ENCODE data around the gene ABCD3. TPM values are rescaled to one million over a fixed set of nuclear protein-coding genes. Genes with fewer than 3 reads are reported as not detected.
A peak's percentile ranks its signal among the peaks of the same experiment; 100 is the strongest.

Gene ABCD3
- total RNA-seq, 1 donor from 2014 or later: 38.4 TPM

- peak overlapping the region; percentile 81 for H3K27ac ChIP-seq (ENCODE audit: low read depth, low read length)
- no peak overlapping the region for H2AFZ ChIP-seq (ENCODE audit: low read depth, low read length)
- Mint-ChIP-seq H3K36me3 (ENCODE audit: low read depth, unreplicated experiment) (peaks cover 7% of the 10 kb centered on the region), H3K27ac (ENCODE audit: unreplicated experiment) (peak overlapping the region; percentile 93), H3K4me1 (ENCODE audit: low read depth, unreplicated experiment) (peaks cover 42% of the 10 kb centered on the region), H3K27me3 (ENCODE audit: low read depth, unreplicated experiment) (no peaks in the 10 kb centered on the region), H3K9me3 (ENCODE audit: unreplicated experiment) (no peaks in the 10 kb centered on the region), H3K4me3 (ENCODE audit: unreplicated experiment) (peak overlapping the region; percentile 91)
- peak overlapping the region; percentile 61 for H3K4me3 ChIP-seq (ENCODE audit: insufficient read depth, low read depth, low read length)
- H3K4me1 ChIP-seq (ENCODE audit: insufficient read depth, low read length): peaks cover 46% of the 10 kb centered on the region
- H3K27me3 ChIP-seq (ENCODE audit: insufficient read depth, low read length): no peaks in the 10 kb centered on the region
- peaks cover 35% of the 10 kb centered on the region for H3K79me2 ChIP-seq (ENCODE audit: insufficient read depth, low read length)
- H3K9me3 ChIP-seq (ENCODE audit: insufficient read depth, low read depth, low read length): no peaks in the 10 kb centered on the region
- peak overlapping the region; percentile 93 for H3K4me2 ChIP-seq (ENCODE audit: low read length)
- DNase-seq (ENCODE audit: low read depth) (peak; percentile 54), FAIRE-seq (peak; percentile 54)
- peaks cover 3% of the 10 kb centered on the region for H3K36me3 ChIP-seq (ENCODE audit: insufficient read depth, low read length)
- peaks cover 31% of the 10 kb centered on the region for H4K20me1 ChIP-seq (ENCODE audit: insufficient read depth, low read length)
- peak overlapping the region; percentile 86 for H3K9ac ChIP-seq (ENCODE audit: low read length)
- TF ChIP-seq CTCF (IDR thresholded peaks at IDR 0.05; ENCODE audit: insufficient read depth, low read depth, low read length) (no peak), EZH2 (IDR thresholded peaks at IDR 0.05; ENCODE audit: insufficient read depth, low read length) (no peak)
Measured at GRCh38 chr1:94543001-94543400, 124.8 kb downstream of the ABCD3 start.

GRCh38 chr1:94543893-94544635, 125.9 kb downstream of the ABCD3 start:
- Histone ChIP-seq H2AFZ (ENCODE audit: low read depth, low read length) (no peak overlapping the region), H3K27ac (ENCODE audit: low read depth, low read length) (peak overlapping the region; percentile 51), H3K4me2 (ENCODE audit: low read length) (peak overlapping the region; percentile 43), H3K79me2 (ENCODE audit: insufficient read depth, low read length) (peaks cover 24% of the 10 kb centered on the region), H4K20me1 (ENCODE audit: insufficient read depth, low read length) (peaks cover 21% of the 10 kb centered on the region), H3K4me1 (ENCODE audit: insufficient read depth, low read length) (peaks cover 38% of the 10 kb centered on the region), H3K27me3 (ENCODE audit: insufficient read depth, low read length) (no peaks in the 10 kb centered on the region), H3K9me3 (ENCODE audit: insufficient read depth, low read depth, low read length) (no peaks in the 10 kb centered on the region), H3K36me3 (ENCODE audit: insufficient read depth, low read length) (no peaks in the 10 kb centered on the region), H3K4me3 (ENCODE audit: insufficient read depth, low read depth, low read length) (no peak overlapping the region), H3K9ac (ENCODE audit: low read length) (peak overlapping the region; percentile 32)
- TF ChIP-seq EZH2 (IDR thresholded peaks at IDR 0.05; ENCODE audit: insufficient read depth, low read length): no peak
- TF ChIP-seq CTCF (IDR thresholded peaks at IDR 0.05; ENCODE audit: insufficient read depth, low read depth, low read length): no peak
- H3K4me3 Mint-ChIP-seq (ENCODE audit: unreplicated experiment): no peak overlapping the region
- H3K4me1 Mint-ChIP-seq (ENCODE audit: low read depth, unreplicated experiment): peaks cover 37% of the 10 kb centered on the region
- DNase-seq (ENCODE audit: low read depth): peak; percentile 82
- H3K27ac Mint-ChIP-seq (ENCODE audit: unreplicated experiment): peak overlapping the region; percentile 24
- H3K36me3 Mint-ChIP-seq (ENCODE audit: low read depth, unreplicated experiment): peaks cover 6% of the 10 kb centered on the region
- no peaks in the 10 kb centered on the region for H3K9me3 Mint-ChIP-seq (ENCODE audit: unreplicated experiment)
- FAIRE-seq: peak; percentile 29
- H3K27me3 Mint-ChIP-seq (ENCODE audit: low read depth, unreplicated experiment): no peaks in the 10 kb centered on the region

Measured in astrocyte (in vitro differentiated cells and primary cell).